Measurements from ENCODE around the gene ACTN4. TPM values are rescaled to one million over a fixed set of nuclear protein-coding genes. Genes with fewer than 3 reads are reported as not detected.

ACTN4 gene
- total and polyA plus RNA-seq, 2 experiments from 2014 or later = 68.9 to 427 TPM

DNA sequence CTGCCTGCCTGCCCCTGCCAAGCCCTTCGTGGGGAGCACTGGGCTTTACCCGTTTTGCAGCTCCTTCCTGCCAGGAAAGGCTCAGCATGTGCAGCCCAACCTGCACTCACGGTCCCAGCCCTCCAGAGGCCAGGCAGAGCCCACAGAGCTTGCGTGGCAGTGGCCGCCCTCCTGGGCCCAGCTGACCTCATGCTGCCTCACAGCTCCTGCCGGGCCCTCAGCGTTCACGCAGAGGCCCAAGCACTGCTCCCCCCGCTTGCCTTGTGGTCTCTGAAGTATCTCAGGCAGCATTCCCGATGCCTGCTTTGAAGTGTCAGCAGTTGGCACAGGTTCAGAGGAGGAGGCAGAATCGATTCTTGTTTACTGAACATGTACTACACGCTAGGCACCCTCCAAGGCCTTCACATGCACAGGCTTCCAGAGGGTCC is 64.3 kb downstream of the ACTN4 start (continued):
- TF ChIP-seq ZNF462 (CRISPR knock-in tag; IDR thresholded peaks at IDR 0.05) (no peak), CREB1 (CRISPR knock-in tag; IDR thresholded peaks at IDR 0.05; ENCODE audit: low read depth) (no peak), NANOG (IDR thresholded peaks at IDR 0.05; ENCODE audit: borderline replicate concordance) (no peak), ZNF331 (CRISPR knock-in tag; IDR thresholded peaks at IDR 0.05; ENCODE audit: low read depth) (no peak), POLR2AphosphoS5 (IDR thresholded peaks at IDR 0.05; ENCODE audit: low read depth) (no peak)

DNA sequence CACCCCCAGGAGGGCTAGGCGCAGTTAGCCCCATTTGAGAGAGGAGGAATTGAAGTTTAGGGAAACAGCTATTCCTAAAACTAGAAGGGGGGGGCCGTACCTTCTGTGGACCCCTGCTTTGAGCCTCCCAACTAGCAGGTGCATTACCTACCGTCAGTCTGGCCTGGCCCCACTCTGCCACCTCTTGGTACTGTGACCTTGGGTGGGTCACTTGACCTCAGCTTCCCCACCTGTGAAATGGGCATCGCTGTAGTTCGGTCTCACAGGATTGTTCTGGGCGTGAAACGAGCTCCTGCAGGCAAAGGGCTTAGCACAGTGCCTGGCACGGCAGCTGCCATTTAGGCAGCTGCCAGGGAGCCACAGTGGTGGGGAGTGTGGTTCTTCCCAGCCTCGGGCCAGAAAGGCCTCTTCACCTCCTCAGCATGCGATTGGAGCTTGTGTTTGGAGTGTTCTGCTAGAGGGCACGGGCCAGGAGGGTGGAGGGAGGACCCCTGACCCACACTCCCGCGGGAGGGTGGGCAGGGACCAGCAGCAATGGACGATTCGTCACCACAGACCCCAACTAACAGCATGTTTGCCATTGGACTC is 64.8 kb downstream of the ACTN4 start:
- Mint-ChIP-seq H3K36me3 (ENCODE audit: low read depth) (peaks cover 76% of the 10 kb centered on the region), H3K9me3 (no peaks in the 10 kb centered on the region; the same call in 2 of the 3 replicates), H3K27ac (no peak overlapping the region)
- TF ChIP-seq EZH2 (IDR thresholded peaks at IDR 0.05; ENCODE audit: low read depth, unreplicated experiment) (no peak), JUNB (IDR thresholded peaks at IDR 0.05; ENCODE audit: unreplicated experiment) (no peak), POLR2AphosphoS5 (IDR thresholded peaks at IDR 0.05; ENCODE audit: low read depth) (no peak; the same call in 1 of the 2 replicates), EZH2phosphoT487 (IDR thresholded peaks at IDR 0.05; ENCODE audit: unreplicated experiment) (no peak), ZNF114 (CRISPR knock-in tag; IDR thresholded peaks at IDR 0.05) (no peak), ZNF331 (CRISPR knock-in tag; IDR thresholded peaks at IDR 0.05; ENCODE audit: low read depth) (no peak), STAT1 (IDR thresholded peaks at IDR 0.05; ENCODE audit: unreplicated experiment) (no peak)
- TF ChIP-seq, protein P1, sequence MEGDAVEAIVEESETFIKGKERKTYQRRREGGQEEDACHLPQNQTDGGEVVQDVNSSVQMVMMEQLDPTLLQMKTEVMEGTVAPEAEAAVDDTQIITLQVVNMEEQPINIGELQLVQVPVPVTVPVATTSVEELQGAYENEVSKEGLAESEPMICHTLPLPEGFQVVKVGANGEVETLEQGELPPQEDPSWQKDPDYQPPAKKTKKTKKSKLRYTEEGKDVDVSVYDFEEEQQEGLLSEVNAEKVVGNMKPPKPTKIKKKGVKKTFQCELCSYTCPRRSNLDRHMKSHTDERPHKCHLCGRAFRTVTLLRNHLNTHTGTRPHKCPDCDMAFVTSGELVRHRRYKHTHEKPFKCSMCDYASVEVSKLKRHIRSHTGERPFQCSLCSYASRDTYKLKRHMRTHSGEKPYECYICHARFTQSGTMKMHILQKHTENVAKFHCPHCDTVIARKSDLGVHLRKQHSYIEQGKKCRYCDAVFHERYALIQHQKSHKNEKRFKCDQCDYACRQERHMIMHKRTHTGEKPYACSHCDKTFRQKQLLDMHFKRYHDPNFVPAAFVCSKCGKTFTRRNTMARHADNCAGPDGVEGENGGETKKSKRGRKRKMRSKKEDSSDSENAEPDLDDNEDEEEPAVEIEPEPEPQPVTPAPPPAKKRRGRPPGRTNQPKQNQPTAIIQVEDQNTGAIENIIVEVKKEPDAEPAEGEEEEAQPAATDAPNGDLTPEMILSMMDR (conservative IDR thresholded peaks at IDR 0.05; ENCODE audit: low read depth in 2 of 2) = no peak
- TF ChIP-seq, protein P2, sequence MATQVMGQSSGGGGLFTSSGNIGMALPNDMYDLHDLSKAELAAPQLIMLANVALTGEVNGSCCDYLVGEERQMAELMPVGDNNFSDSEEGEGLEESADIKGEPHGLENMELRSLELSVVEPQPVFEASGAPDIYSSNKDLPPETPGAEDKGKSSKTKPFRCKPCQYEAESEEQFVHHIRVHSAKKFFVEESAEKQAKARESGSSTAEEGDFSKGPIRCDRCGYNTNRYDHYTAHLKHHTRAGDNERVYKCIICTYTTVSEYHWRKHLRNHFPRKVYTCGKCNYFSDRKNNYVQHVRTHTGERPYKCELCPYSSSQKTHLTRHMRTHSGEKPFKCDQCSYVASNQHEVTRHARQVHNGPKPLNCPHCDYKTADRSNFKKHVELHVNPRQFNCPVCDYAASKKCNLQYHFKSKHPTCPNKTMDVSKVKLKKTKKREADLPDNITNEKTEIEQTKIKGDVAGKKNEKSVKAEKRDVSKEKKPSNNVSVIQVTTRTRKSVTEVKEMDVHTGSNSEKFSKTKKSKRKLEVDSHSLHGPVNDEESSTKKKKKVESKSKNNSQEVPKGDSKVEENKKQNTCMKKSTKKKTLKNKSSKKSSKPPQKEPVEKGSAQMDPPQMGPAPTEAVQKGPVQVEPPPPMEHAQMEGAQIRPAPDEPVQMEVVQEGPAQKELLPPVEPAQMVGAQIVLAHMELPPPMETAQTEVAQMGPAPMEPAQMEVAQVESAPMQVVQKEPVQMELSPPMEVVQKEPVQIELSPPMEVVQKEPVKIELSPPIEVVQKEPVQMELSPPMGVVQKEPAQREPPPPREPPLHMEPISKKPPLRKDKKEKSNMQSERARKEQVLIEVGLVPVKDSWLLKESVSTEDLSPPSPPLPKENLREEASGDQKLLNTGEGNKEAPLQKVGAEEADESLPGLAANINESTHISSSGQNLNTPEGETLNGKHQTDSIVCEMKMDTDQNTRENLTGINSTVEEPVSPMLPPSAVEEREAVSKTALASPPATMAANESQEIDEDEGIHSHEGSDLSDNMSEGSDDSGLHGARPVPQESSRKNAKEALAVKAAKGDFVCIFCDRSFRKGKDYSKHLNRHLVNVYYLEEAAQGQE (IDR thresholded peaks at IDR 0.05; ENCODE audit: unreplicated experiment) = no peak

More for the DNA sequence above, 64.8 kb downstream of the ACTN4 start:
- H3K4me1 Mint-ChIP-seq = no peaks in the 10 kb centered on the region
- no peaks in the 10 kb centered on the region; the same call in 1 of the 2 replicates for H4K20me1 ChIP-seq (replicated peaks; ENCODE audit: insufficient read depth)
- H3K27ac ChIP-seq (ENCODE audit: low read depth) = no peak overlapping the region
- H3K79me2 ChIP-seq (replicated peaks; ENCODE audit: insufficient read depth) = no peaks in the 10 kb centered on the region; the same call in 1 of the 2 replicates
- H3K36me3 ChIP-seq (ENCODE audit: insufficient read depth) = peaks cover 36% of the 10 kb centered on the region
- H3K4me2 ChIP-seq = no peak overlapping the region
- no peak for DNase-seq (ENCODE audit: low spot score)
- no peak overlapping the region for H3K4me3 Mint-ChIP-seq
- no peaks in the 10 kb centered on the region for H3K4me1 ChIP-seq (ENCODE audit: insufficient read depth)
- H3K27me3 ChIP-seq (ENCODE audit: insufficient read depth) = no peaks in the 10 kb centered on the region
- H2AFZ ChIP-seq = no peak overlapping the region
- H3K4me3 ChIP-seq = no peak overlapping the region
- peaks cover 21% of the 10 kb centered on the region for H3K27me3 Mint-ChIP-seq (ENCODE audit: insufficient read depth, low read depth, poor library complexity)
- no peaks in the 10 kb centered on the region for H3F3A ChIP-seq (replicated peaks; ENCODE audit: low read depth)
- ATAC-seq = no peak
- no peaks in the 10 kb centered on the region for H3K9me2 ChIP-seq (ENCODE audit: insufficient read depth)

Measured in GM23338 (cell line).